A549 (cell line): Measurements from ENCODE around the gene ADAM10.

Experiments used
- CTCF ChIP-seq: fragments of >200 bp; sonication (Bioruptor Twin); formaldehyde crosslinking; IDR thresholded peaks from 3 replicates; pipeline ENCODE4 v1.5.1; 2016
- GATA3 ChIP-seq: IDR thresholded peaks from 2 replicates; pipeline ENCODE4 v1.6.1; 2012; ENCODE audit warnings: borderline replicate concordance
- MAZ ChIP-seq: fragments of 150-350 bp; IDR thresholded peaks from 2 replicates; pipeline ENCODE4 v1.6.1; 2014; ENCODE audit warnings: antibody characterized with exemption, low read depth, low read length, borderline replicate concordance
- PHF8 ChIP-seq: fragments of 200-600 bp; sonication (generic); IDR thresholded peaks from 2 replicates; pipeline ENCODE4 v1.6.1; 2016; ENCODE audit warnings: low read depth, mild to moderate bottlenecking, antibody characterized with exemption, moderate library complexity, borderline replicate concordance
- POLR2A ChIP-seq: IDR thresholded peaks from 2 replicates; pipeline ENCODE4 v1.6.1; 2012; ENCODE audit warnings: mild to moderate bottlenecking, low read length
- SREBF2 ChIP-seq: fragments of 450-650 bp; IDR thresholded peaks from 2 replicates; pipeline ENCODE4 v1.6.1; 2014; ENCODE audit warnings: mild to moderate bottlenecking, moderate library complexity

- TF ChIP-seq POLR2A (no peak), GATA3 (no peak), MAZ (no peak), CTCF (0 out of 3 replicates have a peak, but pooled peaks have one; percentile 16), SREBF2 (no peak), PHF8 (no peak)
These were observed 72.1 kb downstream of the ADAM10 start for GRCh38 chr15:58677426-58677825.
